ENCODE measurements around the gene RCOR1. TPM values are rescaled to one million over a fixed set of nuclear protein-coding genes. Genes with fewer than 3 reads are reported as not detected.
"Not testable (repeated sequence)": the region's sequence is repeated elsewhere in the genome, so short reads cannot be mapped to it uniquely, and the experiment has no call there.

RCOR1 gene
- total RNA-seq, 1 donor from 2014 or later: 33.4 TPM

DNA sequence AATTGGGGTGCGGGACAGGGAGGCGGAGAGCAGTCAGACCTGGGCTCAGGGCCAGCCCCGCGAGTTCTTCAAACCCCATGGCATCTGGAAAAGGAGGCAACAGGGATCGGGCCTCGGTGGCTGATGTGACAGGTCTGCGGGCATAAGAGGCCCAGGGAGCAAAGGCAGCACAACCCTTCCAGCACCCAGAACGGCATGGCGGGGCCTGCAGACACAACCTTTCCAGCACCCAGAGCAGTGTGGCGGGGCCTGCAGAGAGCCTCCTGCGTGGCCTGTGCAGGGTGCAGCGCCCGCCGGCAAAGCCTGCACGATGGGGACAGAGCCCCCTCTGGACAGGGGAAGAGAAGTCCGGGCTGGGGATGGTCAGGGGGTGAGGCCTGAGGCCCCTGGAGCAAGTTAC lies 158.6 kb downstream of the RCOR1 start:
- DNase-seq: no peak

DNA sequence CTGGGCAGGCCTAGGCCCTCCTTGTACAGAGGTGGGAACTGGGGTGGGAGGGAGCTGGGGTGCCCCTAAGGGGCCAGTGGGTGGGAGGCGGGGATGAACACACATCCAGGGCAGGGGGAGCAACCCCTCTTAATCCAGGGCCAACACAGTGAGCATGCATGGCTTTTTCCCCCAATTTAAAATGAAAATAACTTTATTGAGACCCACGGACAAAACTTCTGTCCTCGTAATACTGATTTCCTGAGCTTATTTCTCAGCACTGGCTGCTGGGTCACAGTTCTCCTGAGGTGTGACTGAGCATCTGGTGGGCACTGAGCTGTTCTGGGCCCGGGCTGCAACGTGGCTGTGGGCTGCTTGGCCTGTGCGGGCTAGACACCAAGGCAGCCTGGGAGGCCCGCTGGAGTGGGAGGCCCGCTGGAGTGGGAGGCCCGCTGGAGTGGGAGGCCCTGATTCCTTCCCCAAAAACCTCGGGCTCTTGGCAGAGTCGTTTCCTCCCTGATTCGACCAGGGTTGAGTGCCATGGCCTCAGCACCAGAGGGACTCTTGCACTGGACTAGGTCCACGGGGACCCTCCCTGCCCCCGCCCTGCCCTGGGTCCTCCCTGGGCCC lies 159.9 kb downstream of the RCOR1 start:
- DNase-seq: no peak

DNA sequence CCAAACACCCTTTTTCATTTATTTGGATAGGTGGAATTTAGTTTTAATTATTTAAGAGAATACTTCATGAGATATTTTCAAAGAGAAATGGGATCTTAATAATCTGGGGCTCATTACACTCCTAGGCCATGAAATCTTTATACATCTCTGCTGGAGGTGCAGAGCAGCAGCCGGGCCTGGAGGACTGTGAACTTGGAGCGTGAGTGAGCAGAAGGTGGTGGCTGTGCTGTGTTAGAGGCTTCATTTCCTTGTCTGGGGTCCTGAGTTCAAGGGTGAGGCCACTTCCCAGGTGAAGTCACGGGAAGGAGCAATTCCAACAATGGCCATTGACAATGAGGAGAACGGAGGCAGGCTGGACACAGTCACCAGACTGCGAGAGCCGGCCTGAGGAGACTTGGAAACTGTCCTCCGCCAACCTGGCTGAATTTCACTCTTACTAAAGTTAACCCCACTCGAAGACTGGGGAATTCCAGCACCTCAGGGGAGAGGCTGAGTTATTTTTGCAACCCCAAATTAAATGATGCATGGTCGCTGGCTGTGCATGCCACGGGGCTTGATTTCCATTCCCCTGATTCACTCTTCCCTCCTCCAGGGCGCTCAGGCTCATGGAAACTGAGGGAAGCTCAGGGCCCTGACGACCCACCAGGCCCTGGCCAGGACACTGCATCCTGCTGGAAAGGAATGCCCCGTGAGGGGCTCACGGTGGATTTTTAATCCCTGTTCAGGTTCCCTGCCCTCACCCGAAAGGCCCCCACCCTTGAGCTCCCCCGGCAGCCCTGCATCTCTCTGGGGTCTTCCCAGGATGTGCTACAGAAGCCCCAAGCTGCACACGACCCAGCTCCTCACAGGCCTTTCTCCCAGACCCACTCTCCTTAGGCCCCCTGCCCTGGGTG lies 162.2 kb downstream of the RCOR1 start:
- DNase-seq: no peak

DNA sequence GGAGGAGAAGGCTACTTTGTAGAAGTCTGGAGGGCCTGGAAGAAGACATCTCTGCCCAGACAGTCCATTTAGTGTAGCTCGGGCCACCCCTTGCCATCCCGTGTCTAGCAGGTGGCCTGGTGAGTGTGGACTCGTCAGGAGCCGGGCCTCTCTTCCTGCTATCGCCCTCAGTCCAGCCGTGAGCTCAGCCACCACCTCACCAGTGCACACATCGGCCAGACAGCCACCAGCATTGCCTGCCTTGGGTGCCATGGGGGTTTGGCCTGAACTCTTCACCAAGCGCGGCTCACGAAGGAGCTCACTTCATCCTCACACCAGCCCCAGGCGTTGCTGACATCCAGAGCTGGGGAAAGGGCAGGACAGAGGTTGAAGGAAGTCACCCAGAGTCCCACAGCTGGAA lies 165.2 kb downstream of the RCOR1 start:
- no peak for DNase-seq

DNA sequence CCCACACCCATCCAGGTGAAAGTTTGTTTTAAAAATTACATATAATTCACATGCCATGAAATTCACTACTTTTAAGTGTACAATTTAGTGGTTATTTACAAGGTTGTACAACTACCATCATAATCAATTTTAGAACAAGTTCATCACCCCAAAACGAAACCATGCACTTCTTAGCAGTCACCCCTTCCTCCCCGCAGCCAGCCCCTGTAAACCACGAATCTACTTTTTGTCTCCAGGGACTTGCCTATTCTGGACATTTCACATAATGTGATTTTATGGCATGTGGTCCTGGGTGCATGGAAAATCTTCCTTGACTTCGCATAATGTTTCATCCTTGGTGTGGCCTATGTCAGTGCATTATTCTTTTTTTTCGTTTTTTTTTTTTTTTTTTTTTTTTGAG lies 165.6 kb downstream of the RCOR1 start:
- no peak for DNase-seq

DNA sequence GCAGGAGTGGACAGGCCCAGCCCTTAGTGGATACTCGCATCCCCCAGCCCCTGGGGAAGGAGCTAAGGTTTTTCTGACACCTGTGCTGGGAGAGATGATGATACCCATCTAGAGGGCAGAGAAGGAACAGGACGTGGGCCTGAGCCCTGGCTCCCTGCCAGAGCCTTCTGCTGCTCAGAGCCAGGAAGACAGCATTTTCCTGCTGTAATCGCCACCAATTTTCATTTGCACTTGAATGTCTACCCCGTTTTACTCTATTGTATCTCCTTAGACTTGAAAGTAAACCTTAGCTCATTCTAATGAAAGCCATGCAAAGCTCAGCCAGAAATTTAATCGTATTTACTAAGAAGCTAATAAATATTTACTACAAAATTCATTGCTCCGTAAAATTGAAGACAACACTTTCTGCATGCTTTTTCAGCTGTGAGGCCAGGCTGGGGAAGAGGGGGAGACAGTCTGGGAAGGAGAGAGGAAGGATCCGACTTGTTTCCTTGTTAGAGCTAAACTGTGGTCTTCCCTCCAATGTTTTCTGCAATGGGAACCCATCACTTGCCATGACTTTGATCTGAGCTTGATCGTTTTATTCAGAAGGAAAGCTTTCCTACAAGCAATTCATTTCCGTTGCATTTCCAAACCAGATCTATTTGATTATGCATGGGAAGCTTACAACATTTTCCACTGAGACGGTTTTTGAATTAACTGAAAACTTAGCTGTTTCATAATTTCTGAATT lies 167.2 kb downstream of the RCOR1 start:
- DNase-seq: peak; percentile 59

DNA sequence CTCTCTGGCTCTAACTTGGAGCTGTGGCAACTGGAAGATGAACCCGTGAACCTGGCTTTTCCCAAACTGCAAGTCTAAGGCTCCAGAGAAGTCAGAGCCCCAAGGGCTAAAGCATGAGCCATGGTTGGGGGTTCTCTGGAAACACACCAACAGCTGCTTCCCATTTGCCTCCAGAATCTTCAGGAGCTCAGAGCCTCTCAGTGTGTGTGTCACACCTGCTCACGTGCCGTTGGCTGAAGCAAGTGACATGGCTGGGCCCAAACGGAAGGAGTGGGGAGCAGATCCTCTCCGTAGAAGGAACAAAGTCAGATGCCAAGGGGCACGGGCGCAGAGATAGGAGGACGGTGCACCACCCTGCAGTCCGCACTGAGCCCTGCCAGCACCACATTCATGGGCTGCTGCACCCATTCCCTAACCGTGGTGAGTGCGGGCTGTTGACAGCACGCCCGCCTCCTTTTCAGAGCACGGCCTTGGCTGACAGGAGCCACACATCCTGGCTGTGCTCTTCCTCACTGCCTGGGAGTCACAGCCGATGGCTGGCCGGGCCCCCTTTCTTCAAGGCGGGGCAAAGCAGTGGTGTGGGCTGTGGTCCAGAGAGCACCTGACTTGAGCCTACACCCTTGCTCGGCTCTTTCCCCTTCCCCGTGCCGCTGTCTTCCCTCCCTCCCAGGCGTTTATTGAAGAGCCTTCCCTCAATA lies 168.2 kb downstream of the RCOR1 start:
- no peak for DNase-seq

DNA sequence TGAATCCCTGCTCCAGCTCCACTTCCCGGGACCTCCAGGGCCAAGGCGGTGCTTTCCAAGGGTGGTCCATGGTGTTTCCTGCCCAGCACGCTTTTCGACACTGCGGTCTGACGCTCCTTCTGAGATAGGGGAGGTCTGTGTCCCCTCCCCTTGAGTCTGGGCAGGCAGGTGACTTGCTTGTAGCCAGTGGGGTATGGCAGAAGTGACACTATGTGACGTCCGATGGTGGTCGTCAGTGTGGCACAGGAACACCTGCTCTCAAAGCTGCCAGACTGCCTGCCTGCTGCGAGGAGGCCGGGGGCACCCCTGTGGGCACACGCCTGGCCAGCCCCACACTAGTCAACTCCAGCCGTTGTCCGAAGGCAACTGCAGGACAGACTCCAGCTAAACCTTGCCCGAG lies 168.8 kb downstream of the RCOR1 start:
- no peak for DNase-seq

DNA sequence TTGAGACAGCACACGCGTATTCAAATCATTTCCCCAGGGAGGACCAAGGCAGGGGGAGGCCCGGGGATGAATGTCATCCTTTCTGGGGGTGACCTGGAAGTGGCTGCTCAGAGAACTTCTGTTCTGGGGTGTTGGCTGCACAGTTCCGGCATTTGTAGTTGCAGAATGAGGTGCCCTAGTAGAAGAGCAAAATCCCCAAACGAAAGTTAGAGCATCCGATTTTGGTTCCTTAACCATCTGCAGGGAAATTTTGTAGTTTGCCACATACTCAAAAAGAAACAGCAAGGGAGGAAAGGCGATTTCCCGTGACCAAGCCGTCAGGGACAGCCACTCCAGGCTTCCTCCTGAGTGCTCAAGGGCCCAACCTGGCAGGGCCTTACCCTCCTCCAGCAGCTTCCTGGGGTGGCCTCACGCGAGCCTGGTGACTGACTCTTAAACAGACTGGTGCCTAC lies 171.8 kb downstream of the RCOR1 start:
- no peak for DNase-seq

DNA sequence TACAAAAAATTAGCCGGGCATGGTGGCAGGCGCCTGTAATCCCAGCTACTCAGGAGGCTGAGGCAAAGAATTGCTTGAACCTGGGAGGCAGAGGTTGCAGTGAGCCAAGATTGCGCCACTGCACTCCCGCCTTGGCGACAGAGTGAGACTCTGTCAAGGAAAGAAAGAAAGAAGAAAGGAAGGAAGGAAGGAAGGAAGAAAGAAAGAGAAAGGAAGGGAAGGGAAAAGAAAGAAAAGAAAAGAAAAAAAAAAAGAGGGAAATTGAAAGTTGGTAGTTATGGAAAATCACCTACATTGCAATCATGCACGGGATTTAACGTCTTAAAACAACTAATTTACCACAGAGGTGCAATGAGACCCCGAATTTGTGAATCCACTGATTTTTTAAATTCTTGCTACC lies 173.3 kb downstream of the RCOR1 start:
- DNase-seq: not testable (repeated sequence)

DNA sequence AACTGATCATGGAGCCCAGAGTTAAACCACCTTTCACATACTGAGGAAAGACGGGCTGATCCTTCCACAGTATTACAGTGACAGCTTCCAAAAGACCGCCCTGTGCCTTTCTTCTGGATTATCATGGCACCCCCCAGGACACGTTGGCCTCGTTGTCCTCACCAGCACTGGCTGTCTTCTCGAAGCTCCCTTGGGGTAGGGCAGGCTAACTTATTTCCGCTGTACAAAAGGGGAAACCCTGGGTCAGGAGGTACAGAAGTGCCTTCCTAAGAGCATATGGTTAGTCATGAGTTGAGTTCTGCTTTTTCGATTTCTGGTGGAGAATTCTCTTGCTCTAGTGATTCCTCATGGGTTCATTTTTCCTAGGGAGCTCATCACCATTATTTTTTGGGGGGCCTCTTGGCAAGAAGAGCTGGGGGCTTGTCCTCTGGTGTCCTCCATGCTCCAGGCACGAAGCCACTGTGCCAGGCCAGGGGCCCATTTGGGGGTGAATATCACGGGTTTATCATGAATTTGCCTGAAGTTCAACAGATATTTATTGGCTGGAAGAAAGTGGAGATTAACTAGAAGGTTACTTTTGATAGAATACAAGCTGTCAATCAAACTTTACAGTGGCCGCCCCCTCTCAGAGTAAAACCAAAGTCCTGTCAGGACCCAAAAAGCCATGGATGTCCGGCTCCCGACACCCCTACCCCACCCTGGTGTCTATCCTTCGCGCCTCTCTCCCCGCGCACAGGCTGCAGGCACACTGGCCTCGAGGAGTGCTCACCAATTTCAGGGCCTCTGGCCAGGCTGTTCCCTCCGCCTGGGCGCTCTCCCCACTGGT lies 176.0 kb downstream of the RCOR1 start:
- no peak for DNase-seq

DNA sequence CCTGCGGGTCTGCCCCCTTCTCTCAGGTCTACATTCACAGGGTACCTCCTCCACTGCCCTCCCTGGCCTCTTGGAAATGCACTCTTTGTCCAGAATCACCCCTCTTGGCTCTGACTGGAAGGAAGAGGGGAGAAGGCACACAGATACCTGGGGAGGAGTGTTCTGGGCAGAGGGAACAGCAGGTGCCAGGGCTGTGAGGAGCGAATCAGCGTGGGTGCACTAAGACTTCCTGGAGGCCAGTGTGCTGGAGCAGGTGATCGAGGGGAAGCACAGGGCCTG lies 176.5 kb downstream of the RCOR1 start:
- no peak for DNase-seq

DNA sequence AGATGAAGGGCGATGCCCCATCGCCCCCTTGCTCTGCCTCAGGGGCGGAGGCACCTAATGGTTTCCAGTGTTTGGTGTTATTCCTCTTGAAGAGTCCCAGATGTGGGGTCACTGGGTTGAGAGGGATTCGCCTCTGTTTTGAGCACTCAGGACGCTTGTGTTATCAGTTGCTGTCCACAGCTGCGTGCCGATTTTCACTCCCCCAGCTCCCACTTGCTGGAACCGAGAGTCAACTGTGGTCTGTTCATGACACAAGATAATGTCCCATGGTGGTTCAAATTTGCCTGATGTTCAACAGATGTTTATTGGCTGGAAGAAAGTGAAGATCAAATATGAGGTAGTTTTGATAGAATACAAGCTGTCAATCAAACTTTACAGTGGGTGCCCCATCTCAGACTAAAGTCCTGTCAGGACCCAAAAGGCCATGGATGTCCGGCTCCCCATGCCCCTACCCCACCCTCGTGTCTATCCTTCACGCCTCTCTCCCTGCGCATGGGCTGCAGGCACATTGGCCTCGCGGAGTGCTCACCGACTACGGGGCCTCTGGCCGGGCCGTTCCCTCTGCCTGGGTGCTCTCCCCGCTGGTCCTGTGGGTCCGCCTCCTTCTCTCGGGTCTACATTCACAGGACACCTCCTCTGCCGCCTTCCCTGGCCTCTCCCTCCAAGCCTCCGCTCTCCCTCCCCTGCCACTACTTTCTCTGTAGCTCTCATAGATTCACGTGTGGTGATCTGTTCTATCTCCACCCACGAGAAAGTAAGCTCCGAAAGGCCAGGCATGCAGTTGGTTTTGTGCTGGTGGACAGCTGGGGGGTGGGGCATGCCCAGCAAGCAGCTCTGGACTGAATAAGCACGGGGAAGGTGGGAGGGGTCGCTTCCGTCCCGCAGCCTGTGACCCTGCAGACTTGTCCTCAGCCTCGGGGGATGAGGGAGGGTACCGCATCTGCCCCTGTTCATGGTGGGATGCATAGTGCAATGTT lies 178.0 kb downstream of the RCOR1 start:
- no peak for DNase-seq

DNA sequence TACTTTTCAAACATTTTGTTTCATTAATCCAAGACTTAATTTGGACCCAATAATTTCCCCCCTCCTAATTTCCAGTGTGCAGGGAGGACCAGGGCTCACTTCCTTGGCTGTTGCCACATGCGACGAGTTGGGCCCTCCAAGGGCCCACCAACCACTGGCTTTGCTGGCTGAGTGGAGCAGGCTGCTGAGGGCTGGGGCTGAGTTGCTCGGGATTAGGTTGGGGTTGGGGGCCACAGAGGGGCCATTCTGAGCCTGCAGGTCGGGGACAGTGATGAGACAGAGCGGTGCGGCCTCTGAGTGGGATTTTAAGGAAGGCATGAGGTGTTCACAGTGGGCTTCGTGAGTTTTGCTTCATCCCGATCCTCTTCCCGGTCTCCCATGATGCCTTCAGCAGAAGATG lies 178.7 kb downstream of the RCOR1 start:
- DNase-seq: no peak

DNA sequence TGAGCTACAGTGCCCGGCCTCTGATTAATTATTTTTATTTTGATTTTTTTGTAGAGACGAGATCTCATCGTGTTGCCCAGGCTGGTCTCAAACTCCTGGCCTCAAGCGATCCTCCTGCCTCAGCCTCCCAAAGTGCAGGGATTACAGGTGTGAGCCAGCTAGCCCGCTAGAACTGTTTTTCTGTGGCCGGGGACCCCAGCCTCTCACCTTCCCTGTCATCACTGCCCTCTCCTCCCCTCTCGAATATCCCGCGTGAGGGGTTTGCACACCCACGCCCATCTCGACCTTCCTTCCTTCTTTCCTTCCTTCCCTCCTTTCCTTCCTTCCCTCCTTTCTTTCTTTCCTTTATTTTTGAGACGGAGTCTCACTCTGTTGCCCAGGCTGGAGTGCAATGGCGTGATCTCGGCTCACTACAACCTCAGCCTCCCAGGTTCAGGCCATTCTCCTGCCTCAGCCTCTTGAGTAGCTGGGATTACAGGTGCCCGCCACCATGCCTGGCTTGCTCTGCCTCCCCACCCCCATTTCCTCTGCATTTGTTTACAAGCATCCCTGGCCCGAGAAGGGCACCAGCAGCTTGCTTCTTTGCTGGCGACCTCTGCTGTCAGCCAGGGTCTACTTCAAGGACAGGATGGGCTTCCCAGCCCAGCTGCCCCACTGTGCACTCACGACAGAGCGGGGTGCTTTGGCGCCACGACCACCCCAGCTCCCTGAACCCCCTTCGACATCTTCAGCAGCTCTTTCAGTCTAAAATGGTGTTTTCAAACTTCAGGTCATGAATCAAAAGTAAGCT lies 180.5 kb downstream of the RCOR1 start:
- DNase-seq: no peak

DNA sequence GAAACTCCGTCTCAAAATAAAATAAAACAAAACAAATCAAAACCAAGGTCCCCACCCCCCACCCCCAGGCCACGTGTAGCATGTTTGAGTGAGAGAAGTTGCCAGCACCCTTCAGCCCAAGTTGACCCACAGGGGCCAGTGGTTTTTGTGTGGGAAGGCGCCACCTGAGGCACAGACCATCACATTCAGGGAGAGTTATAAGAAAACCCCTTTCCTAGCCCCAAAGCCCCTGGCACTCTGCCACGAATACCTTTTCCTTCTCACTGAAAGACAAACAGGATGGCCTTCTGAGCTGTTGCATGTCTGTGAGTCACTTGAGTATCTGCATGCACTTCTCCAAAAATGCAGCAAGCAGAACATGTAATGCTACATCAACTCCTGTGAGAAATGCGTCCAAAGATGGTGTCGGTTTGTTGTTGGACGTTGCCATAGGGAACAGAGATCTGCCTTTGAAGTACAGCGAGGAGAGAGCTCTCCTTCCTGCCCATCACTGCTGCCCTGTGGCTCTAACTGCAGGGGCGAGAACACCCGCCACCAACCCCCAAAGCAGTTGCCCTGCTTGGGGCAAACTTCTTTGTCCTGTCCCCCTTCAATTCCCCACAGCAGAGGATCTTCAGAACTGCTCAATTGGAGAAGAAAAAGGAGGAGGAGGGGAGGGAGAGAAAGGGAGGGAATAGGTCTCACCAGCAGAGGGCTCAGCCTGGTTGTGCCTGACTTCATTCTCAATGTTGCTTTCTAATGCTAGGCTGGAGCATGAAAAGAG lies 182.1 kb downstream of the RCOR1 start:
- peak; percentile 76 for DNase-seq

DNA sequence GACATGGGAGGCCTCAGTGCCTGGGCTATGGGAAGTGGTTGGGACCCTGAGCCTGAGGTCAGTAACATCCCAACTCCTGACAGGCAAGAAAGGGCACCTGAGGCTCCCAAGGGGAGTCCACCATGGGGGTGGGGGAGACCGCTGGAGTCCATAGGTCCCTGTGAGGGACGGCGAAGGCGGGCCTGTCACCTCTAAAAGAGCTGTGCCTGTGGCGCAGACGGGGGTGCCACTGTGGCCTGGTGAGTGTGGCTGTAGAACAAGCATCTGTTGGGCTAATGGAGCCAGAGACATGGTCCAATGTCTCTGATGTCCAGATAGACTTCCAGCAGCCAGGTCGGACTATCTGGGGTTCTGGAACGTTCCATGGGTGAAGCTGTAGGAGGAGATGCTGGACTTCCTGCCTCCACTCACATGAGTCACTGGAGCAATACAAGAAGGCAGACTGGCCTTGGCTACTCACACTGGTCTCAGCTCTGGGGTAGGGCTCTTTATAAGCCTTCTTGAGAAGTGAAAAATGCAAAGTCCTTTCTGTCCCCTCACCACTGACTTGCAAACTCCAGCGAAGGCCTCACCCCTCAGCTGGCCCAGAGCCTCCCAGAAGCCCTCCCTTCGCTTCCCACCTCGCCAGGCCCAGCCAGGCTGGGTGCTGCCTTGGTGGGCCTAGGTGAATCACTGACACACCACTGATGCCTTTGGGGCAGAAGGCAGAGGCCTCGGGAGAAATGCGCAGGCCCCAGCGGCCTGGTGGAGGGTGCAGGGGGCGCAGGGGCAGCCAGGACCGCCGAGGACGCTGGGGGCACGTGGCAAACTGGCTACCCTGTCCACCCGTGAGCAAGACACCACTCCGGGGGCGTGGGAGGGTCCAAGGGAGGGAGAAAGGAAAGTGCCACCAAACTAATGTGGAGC lies 183.7 kb downstream of the RCOR1 start:
- DNase-seq: no peak

All from skin of body (tissue), 2 donors.